DMS153 treated with DMSO at 0.1 percent for 48 hours (cell line): ENCODE measurements around the gene ABCA6.
A peak's percentile ranks its signal among the peaks of the same experiment; 100 is the strongest.
"Not testable (repeated sequence)": the region's sequence is repeated elsewhere in the genome, so short reads cannot be mapped to it uniquely, and the experiment has no call there.

ENCODE experiments used
- DNase-seq: peaks from one replicate; lab custom pipeline; 2025; ENCODE audit not compliant: unreplicated experiment; lab: John Stamatoyannopoulos, UW

The ABCA6 gene

DNA sequence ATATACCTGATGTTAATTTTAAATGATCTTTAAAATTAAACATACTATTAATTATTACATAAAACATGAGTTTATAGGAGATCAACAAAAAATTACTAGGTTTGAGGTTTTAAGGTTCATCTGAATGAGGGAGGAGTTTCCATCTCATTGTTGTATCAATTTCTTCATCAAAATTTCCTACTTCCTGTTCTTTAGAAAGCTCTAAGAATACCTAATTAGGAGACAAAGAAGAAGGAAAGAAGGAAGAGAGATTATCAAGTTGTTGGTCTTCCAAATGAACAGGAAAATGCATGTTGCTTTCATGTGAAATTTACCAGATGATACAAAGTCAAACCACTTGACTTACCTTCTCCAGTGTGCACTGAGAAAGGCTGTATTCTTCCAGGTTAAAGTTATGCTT lies 62.8 kb downstream of the ABCA6 start:
- DNase-seq = no peak

GRCh38 chr17:69075823-69076222 lies 65.9 kb downstream of the ABCA6 start:
- no peak for DNase-seq

- not testable (repeated sequence) for DNase-seq
These were observed 68.3 kb downstream of the ABCA6 start for GRCh38 chr17:69073392-69073791.

DNA sequence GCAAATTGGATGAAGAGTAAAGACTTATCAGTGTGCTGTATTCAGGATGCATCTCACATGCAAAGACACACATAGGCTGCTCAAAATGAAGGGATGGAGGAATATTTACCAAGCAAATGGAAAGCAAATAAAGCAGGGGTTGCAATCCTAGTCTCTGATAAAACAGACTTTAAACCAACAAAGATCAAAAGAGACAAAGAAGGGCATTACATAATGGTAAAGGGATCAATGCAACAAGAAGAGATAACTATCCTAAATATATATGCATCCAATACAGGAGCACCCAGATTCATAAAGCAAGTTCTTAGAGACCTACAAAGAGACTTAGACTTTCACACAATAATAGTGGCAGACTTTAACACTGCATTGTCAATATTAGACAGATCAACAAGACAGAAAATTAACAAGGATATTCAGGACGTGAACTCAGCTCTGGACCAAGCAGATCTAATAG lies 68.9 kb downstream of the ABCA6 start:
- not testable (repeated sequence) for DNase-seq

DNA sequence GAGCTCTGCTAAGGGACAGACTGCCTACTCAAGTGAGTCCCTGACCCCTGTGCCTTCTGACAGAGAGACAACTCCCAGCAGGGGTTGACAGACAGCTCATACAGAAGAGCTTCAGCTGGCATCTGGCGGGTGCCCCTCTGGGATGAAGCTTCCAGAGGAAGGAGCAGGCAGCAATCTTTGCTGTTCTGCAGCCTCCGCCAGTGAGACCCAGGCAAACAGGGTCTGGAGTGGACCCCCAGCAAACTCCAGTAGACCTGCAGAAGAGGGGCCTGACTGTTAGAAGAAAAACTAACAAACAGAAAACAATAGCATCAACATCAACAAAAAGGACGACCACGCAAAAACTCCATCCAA lies 70.5 kb downstream of the ABCA6 start:
- DNase-seq = not testable (repeated sequence)

- DNase-seq = peak; percentile 41
These were observed 71.1 kb downstream of the ABCA6 start for GRCh38 chr17:69070378-69071232.

DNA sequence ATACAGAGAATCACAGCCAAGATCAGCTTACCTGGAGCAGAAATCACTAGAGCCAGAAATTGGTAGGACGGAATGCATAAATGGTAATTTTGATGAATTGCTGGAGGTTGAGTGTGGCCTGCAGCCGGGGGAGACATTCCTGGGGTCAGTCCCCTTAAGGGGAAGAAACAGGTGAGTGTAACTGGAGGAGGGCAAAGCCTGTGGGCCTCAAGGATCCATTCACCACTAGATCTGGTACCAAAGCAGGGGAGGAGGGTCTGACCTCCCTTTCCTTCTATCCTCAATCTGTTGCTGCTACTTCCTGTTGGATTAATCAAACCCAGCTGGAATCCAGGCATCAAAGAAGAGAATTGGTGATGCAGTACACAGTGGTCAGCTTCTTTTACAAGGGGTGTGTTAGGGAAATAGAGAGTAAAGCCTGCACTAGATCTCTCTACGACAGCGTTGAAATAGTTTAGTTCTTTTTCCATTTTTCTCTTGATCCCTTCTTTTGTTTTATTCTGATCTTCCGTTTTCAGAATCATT lies 72.4 kb downstream of the ABCA6 start:
- DNase-seq = no peak

- no peak for DNase-seq
These were observed 74.2 kb downstream of the ABCA6 start for GRCh38 chr17:69067274-69068047.

GRCh38 chr17:69066482-69066881 lies 75.2 kb downstream of the ABCA6 start:
- DNase-seq = no peak

DNA sequence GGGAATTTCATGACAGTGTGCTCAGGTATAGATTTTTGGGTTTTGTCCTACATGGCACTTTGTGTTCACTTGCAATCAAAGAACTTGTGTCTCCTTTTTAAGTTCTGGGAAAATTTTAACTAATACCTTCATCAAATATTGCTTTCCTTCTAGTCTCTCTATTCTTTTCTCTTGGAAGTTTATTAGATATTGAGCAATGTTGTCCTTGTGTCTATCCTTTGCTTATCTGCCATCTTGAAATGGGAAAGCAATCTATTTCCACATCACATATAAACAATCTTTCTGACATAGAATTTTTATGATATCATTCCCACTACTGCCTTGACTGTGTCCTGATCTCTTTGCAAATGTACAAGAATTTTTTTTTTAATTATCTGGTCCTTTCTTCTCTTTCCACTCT lies 76.6 kb downstream of the ABCA6 start:
- DNase-seq = no peak

DNA sequence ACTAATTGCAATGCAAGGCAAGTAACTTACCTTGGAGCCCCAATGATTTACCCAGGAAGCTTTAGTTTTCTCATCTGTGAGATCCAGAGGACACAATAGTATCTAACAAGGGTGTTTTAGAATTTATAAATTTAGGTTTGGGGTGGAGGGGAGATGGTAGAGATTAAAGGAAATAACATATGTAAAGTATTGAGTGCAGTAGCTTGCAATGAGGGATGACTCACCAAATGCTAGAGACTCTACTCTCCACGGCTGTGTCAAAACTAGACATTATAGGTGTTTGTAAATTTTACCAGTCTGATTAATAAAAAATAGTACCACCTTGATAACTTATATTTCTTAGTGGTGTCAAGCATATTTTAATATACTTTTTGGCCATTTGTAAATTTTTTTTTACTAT lies 77.2 kb downstream of the ABCA6 start:
- DNase-seq = no peak

- DNase-seq = no peak
These were observed 77.7 kb downstream of the ABCA6 start for GRCh38 chr17:69064001-69064400.

DNA sequence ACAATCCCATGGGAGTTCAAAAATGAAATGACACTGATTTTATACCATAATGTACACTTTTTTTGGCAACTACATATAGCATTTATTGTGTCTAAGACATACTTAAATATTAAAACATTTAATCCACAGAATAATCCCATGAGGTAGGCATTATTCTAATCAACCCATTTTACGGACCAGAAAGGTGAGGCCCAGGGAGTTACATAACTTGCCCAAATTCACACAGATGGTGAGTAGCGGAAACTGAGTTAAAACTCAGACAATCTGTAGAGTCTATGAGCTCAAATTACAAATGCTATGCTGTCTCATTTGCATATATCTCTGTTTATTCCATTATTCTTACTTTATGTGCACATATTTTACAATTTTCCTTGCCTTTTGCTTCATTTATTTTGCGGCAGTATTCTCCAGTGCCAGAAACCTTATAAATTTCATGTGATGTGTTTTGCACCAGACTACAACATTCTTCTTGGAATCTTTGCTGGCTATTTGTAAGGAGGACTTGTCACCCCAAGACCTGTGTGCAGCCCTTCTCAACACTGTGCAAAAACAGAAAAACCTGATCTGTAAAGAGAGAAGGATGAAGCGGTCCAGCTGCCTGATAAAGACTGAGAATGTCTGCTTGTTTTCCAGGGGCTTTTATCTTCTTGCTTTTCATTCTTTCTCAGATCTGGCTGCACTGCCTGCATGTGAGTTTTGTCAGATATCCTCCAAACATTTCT lies 78.7 kb downstream of the ABCA6 start:
- no peak for DNase-seq

DNA sequence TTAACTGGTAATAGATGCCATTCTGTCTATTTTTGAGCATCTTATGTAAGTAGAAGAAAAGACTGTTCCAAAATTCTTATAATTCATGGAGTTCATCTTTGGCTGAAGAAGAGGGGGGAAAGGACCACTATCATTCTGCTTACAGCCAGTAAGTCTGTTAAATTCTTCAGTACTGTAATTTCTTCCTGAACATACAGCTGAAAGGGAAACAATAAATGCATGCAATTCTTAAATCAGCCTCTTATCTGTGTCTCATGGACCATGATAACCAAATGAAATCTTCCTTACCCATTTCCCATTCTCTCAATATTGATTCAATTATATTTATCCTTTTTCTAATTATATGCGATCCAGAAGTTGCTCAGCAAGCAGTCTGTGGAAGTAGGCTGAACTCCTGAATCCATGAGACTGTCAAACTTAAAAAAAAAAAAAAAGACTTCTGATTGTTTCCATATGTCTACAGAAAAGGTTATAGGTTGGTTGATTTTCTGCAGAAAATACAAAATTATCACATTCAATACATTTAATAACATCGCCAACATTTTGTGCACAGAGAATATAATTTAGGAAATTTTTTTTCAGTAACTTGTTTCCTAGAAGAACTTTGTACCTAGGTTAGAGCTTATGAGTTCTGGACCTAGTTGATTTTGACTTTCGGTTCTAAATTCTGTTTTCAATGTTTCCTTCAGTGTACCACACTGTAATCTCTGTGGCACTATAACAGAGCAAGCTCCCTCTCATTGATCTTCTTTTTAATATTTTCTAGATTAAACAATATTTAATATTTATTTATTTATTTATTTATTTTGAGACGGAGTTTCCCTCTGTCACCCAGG lies 79.8 kb downstream of the ABCA6 start:
- DNase-seq = no peak

DNA sequence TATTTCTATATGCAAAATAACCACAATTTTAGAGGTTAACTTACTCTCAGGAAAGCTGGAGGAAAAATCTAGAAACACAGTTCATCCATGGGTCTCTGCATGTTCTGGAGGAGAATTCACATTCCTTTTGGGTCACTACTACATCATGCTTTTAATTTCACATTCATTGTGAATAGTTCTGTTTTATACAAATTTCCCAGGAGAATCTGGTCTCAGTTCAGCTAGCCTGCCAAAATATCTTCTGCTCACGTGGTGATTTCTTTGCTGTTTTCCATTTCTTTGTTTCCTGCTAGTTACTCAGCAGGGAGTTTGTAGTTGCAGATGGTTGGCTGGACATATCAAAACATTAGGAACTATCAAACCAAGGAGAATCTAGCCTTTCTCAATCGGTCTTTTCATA lies 80.9 kb downstream of the ABCA6 start, which contains the start of gene ABCA9:
Gene ABCA9 (minus strand): TSS at position 106 of the 400 bp plus-strand sequence. CDS start 9,801 bp downstream, outside the sequence.
- DNase-seq = no peak

DNA sequence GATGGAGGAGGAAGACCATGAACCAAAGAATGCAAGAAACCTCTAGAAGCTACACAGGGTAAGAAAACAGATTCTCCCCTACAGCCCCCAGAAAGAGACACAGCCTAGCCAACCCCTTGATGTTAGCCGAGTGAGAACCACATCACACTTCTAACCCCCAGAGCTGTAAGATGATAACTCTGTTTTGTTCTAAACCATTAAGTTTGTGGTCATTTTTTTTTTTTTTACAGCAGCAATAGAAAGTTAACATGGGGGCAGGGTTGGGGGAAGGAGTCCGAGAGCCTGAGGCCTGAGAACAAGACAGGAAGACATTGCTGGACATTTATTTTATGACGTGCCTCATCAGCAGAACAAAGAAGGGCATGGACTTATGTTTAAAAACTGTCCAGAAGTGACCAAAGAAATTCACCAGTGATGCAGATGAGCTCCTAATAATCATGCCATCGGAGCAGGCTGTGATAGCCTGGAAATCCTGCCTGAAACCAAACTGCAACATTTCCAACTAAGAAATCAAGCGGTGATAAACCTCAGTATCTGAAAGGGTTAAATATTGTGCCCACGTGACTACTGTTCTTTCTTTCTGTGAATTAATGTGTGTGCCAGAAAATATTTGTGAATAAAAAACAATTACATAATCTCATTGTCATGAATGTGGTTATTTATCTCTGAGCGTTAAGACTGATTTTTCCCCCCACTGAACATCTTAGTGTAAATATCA lies 82.1 kb downstream of the ABCA6 start:
- DNase-seq = no peak

GRCh38 chr17:69058165-69058564 lies 83.5 kb downstream of the ABCA6 start:
- no peak for DNase-seq

- DNase-seq = no peak
These were observed 84.4 kb downstream of the ABCA6 start for GRCh38 chr17:69057280-69057679.

GRCh38 chr17:69056179-69056823 lies 85.4 kb downstream of the ABCA6 start:
- no peak for DNase-seq
